IPS-18a (cell line): ENCODE results near the gene EXOC3.

Experiments
- H3K27ac ChIP-seq: one replicate; pipeline ENCODE4 v1.5.1; 2013; ENCODE audit warnings: low read length
- H3K27me3 ChIP-seq: one replicate; pipeline ENCODE4 v1.6.1; 2013; ENCODE audit warnings: mild to moderate bottlenecking, low read length; ENCODE audit not compliant: control insufficient read depth, insufficient read depth
- H3K36me3 ChIP-seq: one replicate; pipeline ENCODE4 v1.6.1; 2013; ENCODE audit warnings: low read depth, low read length; ENCODE audit not compliant: control insufficient read depth
- H3K4me1 ChIP-seq: one replicate; pipeline ENCODE4 v1.6.1; 2013; ENCODE audit warnings: low read depth, low read length; ENCODE audit not compliant: control insufficient read depth
- H3K4me3 ChIP-seq: one replicate; pipeline ENCODE4 v1.5.1; 2013; ENCODE audit warnings: low read length
- H3K9ac ChIP-seq: one replicate; pipeline ENCODE4 v1.6.1; 2013; ENCODE audit warnings: mild to moderate bottlenecking, low read length, moderate library complexity
- H3K9me3 ChIP-seq: one replicate; pipeline ENCODE4 v1.6.1; 2013; ENCODE audit warnings: low read depth, low read length; ENCODE audit not compliant: control insufficient read depth

Gene EXOC3

GRCh38 chr5:511476-511875 is 68.5 kb downstream of the EXOC3 start:
- H3K36me3 ChIP-seq, result no peaks in the 10 kb centered on the region
- H3K4me3 ChIP-seq, result no peak overlapping the region
- no peak overlapping the region for H3K9ac ChIP-seq
- H3K27ac ChIP-seq, result no peak overlapping the region
- no peaks in the 10 kb centered on the region for H3K4me1 ChIP-seq
- no peaks in the 10 kb centered on the region for H3K9me3 ChIP-seq
- H3K27me3 ChIP-seq, result peaks cover 4% of the 10 kb centered on the region

- H3K9ac ChIP-seq, result no peak overlapping the region
- H3K4me3 ChIP-seq, result no peak overlapping the region
- H3K27ac ChIP-seq, result no peak overlapping the region
- H3K9me3 ChIP-seq, result no peaks in the 10 kb centered on the region
- no peaks in the 10 kb centered on the region for H3K27me3 ChIP-seq
- H3K4me1 ChIP-seq, result no peaks in the 10 kb centered on the region
- H3K36me3 ChIP-seq, result no peaks in the 10 kb centered on the region
These were observed 70.5 kb downstream of the EXOC3 start for GRCh38 chr5:513216-514100.

DNA sequence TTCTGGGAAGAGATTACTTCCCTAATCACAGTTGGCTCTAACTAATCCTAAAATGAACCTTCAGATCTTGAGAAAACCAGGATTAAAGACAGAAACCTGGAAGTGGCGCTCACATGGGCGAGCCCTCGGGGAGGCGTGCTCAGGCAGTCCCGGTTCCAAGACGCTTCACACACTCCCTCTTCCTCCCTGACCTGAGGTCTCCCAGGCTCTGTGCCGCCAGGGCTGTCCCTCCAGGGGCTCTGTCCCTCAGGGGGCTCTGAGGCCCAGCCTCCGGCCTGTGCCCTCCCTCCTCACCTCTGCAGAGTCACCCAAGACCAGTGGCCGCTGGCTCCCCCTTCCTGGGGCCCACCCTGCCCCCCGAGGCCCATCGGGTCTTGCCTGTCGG is 71.1 kb downstream of the EXOC3 start:
- no peak overlapping the region for H3K27ac ChIP-seq
- no peaks in the 10 kb centered on the region for H3K4me1 ChIP-seq
- H3K36me3 ChIP-seq, result no peaks in the 10 kb centered on the region
- no peak overlapping the region for H3K9ac ChIP-seq
- no peaks in the 10 kb centered on the region for H3K9me3 ChIP-seq
- no peak overlapping the region for H3K4me3 ChIP-seq
- no peaks in the 10 kb centered on the region for H3K27me3 ChIP-seq

DNA sequence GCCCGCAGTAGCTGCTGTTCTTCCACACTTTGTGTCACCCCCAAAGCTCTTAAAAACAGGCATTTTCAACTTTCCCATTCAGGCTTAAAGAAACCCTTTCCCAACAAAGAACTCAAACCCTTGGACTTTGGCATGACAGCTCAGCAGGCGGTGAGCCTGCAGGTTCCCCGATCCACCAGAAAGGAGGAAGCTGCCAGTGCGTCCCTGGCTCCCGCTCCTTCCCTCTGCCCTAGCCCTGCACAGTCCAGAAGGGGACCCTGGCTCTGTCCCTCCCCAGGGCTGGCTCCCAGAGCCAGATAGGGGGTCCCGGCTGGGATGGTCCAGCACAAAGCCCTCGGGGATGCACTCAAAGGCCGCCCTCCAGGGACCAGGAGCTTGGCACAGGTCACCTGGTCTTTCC is 71.7 kb downstream of the EXOC3 start:
- Histone ChIP-seq H3K9me3 (no peaks in the 10 kb centered on the region), H3K27ac (no peak overlapping the region), H3K27me3 (no peaks in the 10 kb centered on the region), H3K4me1 (no peaks in the 10 kb centered on the region), H3K4me3 (no peak overlapping the region), H3K36me3 (no peaks in the 10 kb centered on the region), H3K9ac (no peak overlapping the region)

GRCh38 chr5:515273-515836 is 72.4 kb downstream of the EXOC3 start:
- H3K4me3 ChIP-seq, result no peak overlapping the region
- H3K9ac ChIP-seq, result no peak overlapping the region
- H3K27ac ChIP-seq, result no peak overlapping the region
- no peaks in the 10 kb centered on the region for H3K27me3 ChIP-seq
- H3K9me3 ChIP-seq, result no peaks in the 10 kb centered on the region
- H3K36me3 ChIP-seq, result no peaks in the 10 kb centered on the region
- H3K4me1 ChIP-seq, result no peaks in the 10 kb centered on the region

DNA sequence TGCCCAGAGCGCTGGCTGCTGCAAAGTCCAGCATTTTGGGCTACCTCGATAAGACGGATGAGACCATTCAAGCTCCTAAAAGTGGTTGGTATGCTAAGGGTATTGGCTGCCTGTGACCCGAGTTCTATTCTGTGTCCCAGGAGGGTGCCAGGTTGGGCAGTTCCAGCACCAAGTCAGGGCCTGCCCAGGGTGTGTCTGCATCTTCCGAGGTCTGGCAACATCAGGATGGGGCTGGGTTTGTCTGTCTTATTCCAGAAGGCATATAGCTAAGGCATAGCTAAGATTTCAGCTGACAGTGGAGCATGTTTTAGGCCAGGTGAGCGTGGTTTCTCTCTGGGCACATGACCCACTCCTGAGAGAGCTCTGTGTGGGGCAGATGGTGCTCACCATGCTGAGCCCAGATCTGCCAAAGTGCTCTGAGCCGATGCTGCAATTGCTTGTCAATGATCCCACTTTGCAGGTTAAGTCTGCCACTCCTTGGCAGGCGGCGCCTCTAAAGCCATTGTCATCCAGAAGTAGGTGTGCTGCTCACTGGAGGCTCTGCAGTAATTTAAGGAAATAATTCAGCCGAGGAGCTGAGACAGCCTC is 73.5 kb downstream of the EXOC3 start:
- peaks cover 4% of the 10 kb centered on the region for H3K27me3 ChIP-seq
- H3K4me3 ChIP-seq, result no peak overlapping the region
- H3K9ac ChIP-seq, result no peak overlapping the region
- no peak overlapping the region for H3K27ac ChIP-seq
- H3K4me1 ChIP-seq, result no peaks in the 10 kb centered on the region
- no peaks in the 10 kb centered on the region for H3K36me3 ChIP-seq
- H3K9me3 ChIP-seq, result no peaks in the 10 kb centered on the region
